HepG2 (cell line): Measurements from ENCODE around the gene NAMPT. TPM values are rescaled to one million over a fixed set of nuclear protein-coding genes. Genes with fewer than 3 reads are reported as not detected.

Experiments used
- ARNT ChIP-seq: fragments of 450-650 bp; IDR thresholded peaks from 2 replicates; pipeline ENCODE4 v1.6.1; 2017
- ATF5 ChIP-seq: sonication (generic); formaldehyde crosslinking; IDR thresholded peaks from 2 replicates; pipeline ENCODE4 v1.4.0; 2020; ENCODE audit warnings: mild to moderate bottlenecking, low read depth, missing genetic modification reagents
- ATM ChIP-seq: fragments of 450-650 bp; IDR thresholded peaks from 2 replicates; pipeline ENCODE4 v1.7.1; 2017; ENCODE audit warnings: mild to moderate bottlenecking, borderline replicate concordance
- CBX1 ChIP-seq: IDR thresholded peaks from one replicate; pipeline ENCODE4 v1.6.1; 2016; ENCODE audit warnings: antibody characterized with exemption, low read depth
- CSRNP2 ChIP-seq: sonication (generic); formaldehyde crosslinking; conservative IDR thresholded peaks from 2 replicates; pipeline ENCODE4 v1.8.0; 2022; ENCODE audit warnings: low read depth, missing genetic modification reagents
- EED ChIP-seq: sonication (generic); formaldehyde crosslinking; IDR thresholded peaks from 2 replicates; pipeline ENCODE4 v1.5.0; 2020; ENCODE audit warnings: mild to moderate bottlenecking, missing genetic modification reagents
- GTF2F1 ChIP-seq: fragments of 150-350 bp; IDR thresholded peaks from 2 replicates; pipeline ENCODE4 v1.6.1; 2014; ENCODE audit warnings: low read length
- HNRNPUL1 ChIP-seq: fragments of 200-400 bp; formaldehyde crosslinking; IDR thresholded peaks from 2 replicates; pipeline ENCODE4 v1.6.1; 2017; ENCODE audit warnings: low read depth, mild to moderate bottlenecking, low read length, moderate library complexity
- HOXA7 ChIP-seq: sonication (generic); formaldehyde crosslinking; IDR thresholded peaks from 2 replicates; pipeline ENCODE4 v1.8.1; 2022; ENCODE audit warnings: mild to moderate bottlenecking, missing genetic modification reagents, moderate library complexity
- IKZF1 ChIP-seq: fragments of 450-650 bp; IDR thresholded peaks from 2 replicates; pipeline ENCODE4 v1.7.1; 2016
- KLF11 ChIP-seq: IDR thresholded peaks from 2 replicates; pipeline ENCODE4 v1.6.1; 2016; ENCODE audit warnings: missing compliant biosample characterization
- MEIS1 ChIP-seq: sonication (generic); formaldehyde crosslinking; IDR thresholded peaks from 2 replicates; pipeline ENCODE4 v1.9.0; 2021; ENCODE audit warnings: mild to moderate bottlenecking, missing genetic modification reagents, moderate library complexity, borderline replicate concordance
- MEIS2 ChIP-seq: sonication (generic); formaldehyde crosslinking; IDR thresholded peaks from 2 replicates; pipeline ENCODE4 v1.9.0; 2021; ENCODE audit warnings: mild to moderate bottlenecking, missing genetic modification reagents
- NKX3-1 ChIP-seq: sonication (generic); formaldehyde crosslinking; IDR thresholded peaks from 2 replicates; pipeline ENCODE4 v1.5.0; 2020; ENCODE audit warnings: missing genetic modification reagents
- PHF5A ChIP-seq: IDR thresholded peaks from one replicate; pipeline ENCODE4 v1.6.1; 2018; ENCODE audit warnings: low read depth, missing genetic modification reagents; ENCODE audit not compliant: unreplicated experiment
- PITX1 ChIP-seq: sonication (generic); formaldehyde crosslinking; IDR thresholded peaks from 2 replicates; pipeline ENCODE4 v1.5.1; 2020; ENCODE audit warnings: mild to moderate bottlenecking, missing genetic modification reagents
- TCF7L2 ChIP-seq: IDR thresholded peaks from 2 replicates; pipeline ENCODE4 v1.6.1; 2011; ENCODE audit warnings: mild to moderate bottlenecking, low read depth, low read length, moderate library complexity
- ZFP82 ChIP-seq: sonication (generic); formaldehyde crosslinking; IDR thresholded peaks from 2 replicates; pipeline ENCODE4 v1.5.1; 2020; ENCODE audit warnings: mild to moderate bottlenecking, missing genetic modification reagents, borderline replicate concordance
- ZFP91 ChIP-seq: sonication (generic); formaldehyde crosslinking; IDR thresholded peaks from 2 replicates; pipeline ENCODE4 v1.9.0; 2022; ENCODE audit warnings: missing genetic modification reagents, mild to moderate bottlenecking, borderline replicate concordance
- ZKSCAN5 ChIP-seq: sonication (generic); formaldehyde crosslinking; IDR thresholded peaks from 2 replicates; pipeline ENCODE4 v1.5.1; 2020; ENCODE audit warnings: mild to moderate bottlenecking, missing genetic modification reagents
- ZNF101 ChIP-seq: sonication (generic); formaldehyde crosslinking; IDR thresholded peaks from 2 replicates; pipeline ENCODE4 v1.4.0; 2020; ENCODE audit warnings: mild to moderate bottlenecking, low read depth, missing genetic modification reagents, borderline replicate concordance
- ZNF383 ChIP-seq: sonication (generic); formaldehyde crosslinking; IDR thresholded peaks from 2 replicates; pipeline ENCODE4 v1.4.0; 2020; ENCODE audit warnings: missing genetic modification reagents, mild to moderate bottlenecking, borderline replicate concordance
- ZNF850 ChIP-seq: sonication (generic); formaldehyde crosslinking; conservative IDR thresholded peaks from 2 replicates; pipeline ENCODE4 v1.9.0; 2021; ENCODE audit warnings: mild to moderate bottlenecking, missing genetic modification reagents
- ZSCAN31 ChIP-seq: sonication (generic); formaldehyde crosslinking; IDR thresholded peaks from 2 replicates; pipeline ENCODE4 v1.5.0; 2020; ENCODE audit warnings: low read depth, mild to moderate bottlenecking, missing genetic modification reagents
- polyA plus RNA-seq, 8 experiments: library from polyadenylated mRNA; depleted of rRNA in 3 of 8; stranded (reverse) in 7 of 8; unstranded in 1 of 8; fragments of >200 nt; fragmentation: Illumina TruSeq in 4 of 8; extraction: Trizol in 4 of 8; gene quantifications; 2 replicates each; pipeline versions ENCODE4 v1.2.1 to v1.2.3, GENCODE V29; 2011 to 2016; ENCODE audit warnings: low read depth in 4 of 8, missing spikeins in 1 of 8, mixed read lengths in 1 of 8; ENCODE audit not compliant: insufficient read depth in 1 of 8
- total RNA-seq, 5 experiments: library from RNA; depleted of rRNA; stranded (reverse); fragments of >200 nt; fragmentation: Illumina TruSeq; extraction: Trizol; gene quantifications; 2 replicates each; pipeline ENCODE4 v1.2.3, GENCODE V29; 2016; ENCODE audit warnings: low read depth in 1 of 5

The NAMPT gene
- total and polyA plus RNA-seq, 2 of the 13 experiments (the other 11 are each of a cell fraction or from before 2014, with no cell fraction given): 15.8 to 67.7 TPM

- 0 out of 2 replicates have a peak, but pooled peaks have one; percentile 30 for TF ChIP-seq MEIS2
- TF ChIP-seq ZKSCAN5 (CRISPR knock-in tag): no peak
- TF ChIP-seq PITX1 (CRISPR knock-in tag): peak; percentile 34; the same call in 1 of the 2 replicates
- TF ChIP-seq ZNF101 (CRISPR knock-in tag): no peak
- TF ChIP-seq CSRNP2 (CRISPR knock-in tag): no peak
- TF ChIP-seq GTF2F1: no peak
- no peak for TF ChIP-seq ZNF850 (CRISPR knock-in tag)
- TF ChIP-seq ATM: no peak
- TF ChIP-seq KLF11 (CRISPR knock-in tag): no peak
- no peak for TF ChIP-seq ARNT
- TF ChIP-seq EED (CRISPR knock-in tag): 0 out of 2 replicates have a peak, but pooled peaks have one; percentile 58
- TF ChIP-seq CBX1: peak; percentile 86
- peak; percentile 88 for TF ChIP-seq ZSCAN31
- no peak for TF ChIP-seq ATF5 (CRISPR knock-in tag)
- TF ChIP-seq HOXA7 (CRISPR knock-in tag): no peak
- no peak for TF ChIP-seq IKZF1
- 0 out of 2 replicates have a peak, but pooled peaks have one; percentile 18 for TF ChIP-seq HNRNPUL1
- TF ChIP-seq MEIS1 (CRISPR knock-in tag): peak; percentile 64
- TF ChIP-seq NKX3-1 (CRISPR knock-in tag): no peak
- no peak for TF ChIP-seq ZNF383 (CRISPR knock-in tag)
- no peak for TF ChIP-seq ZFP82
- no peak for TF ChIP-seq TCF7L2
- no peak for TF ChIP-seq PHF5A (CRISPR knock-in tag)
- peak; percentile 83; the same call in 1 of the 2 replicates for TF ChIP-seq ZFP91
Observed at GRCh38 chr7:106285051-106285854, 470 bp upstream of the NAMPT start (continued).
